GM04504 (cell line): ENCODE measurements around the gene DPH2.
A peak's percentile ranks its signal among the peaks of the same experiment; 100 is the strongest.

Experiments used
- DNase-seq: peaks from one replicate; pipeline ENCODE4 v3.0.0-alpha.2; 2012; ENCODE audit warnings: low read depth

The DPH2 gene

GRCh38 chr1:43983253-43983899, 13.6 kb downstream of the DPH2 start:
- no peak for DNase-seq

GRCh38 chr1:43984855-43985254, 15.0 kb downstream of the DPH2 start:
- no peak for DNase-seq

DNA sequence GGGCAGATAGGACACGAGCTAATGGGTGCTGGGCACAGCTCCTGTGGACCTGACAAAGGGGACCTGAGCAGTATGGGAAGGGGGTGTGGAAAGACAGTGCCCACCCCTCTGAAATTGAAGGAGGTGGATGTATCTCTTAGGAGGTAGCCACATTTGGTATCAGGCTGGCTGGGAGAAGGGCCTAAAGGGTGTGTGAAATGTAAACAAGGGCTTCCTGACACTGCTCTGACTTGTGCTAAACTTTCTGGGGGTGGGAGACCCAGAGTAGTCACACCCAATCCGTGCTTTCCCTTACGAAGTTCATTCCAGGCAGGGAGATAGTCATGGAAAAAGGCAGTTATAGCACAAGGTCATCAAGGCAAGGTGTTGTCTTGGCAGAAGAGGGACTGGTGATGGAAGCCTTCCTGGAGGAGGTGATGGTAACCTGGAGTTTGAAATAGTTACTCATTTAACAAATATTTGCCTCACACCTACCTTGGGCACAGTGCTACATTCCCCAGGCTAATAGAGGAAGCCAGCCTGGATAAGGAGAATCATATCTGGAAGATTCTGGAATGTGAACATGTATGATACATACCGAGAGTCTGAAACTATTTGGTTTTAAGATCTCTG, 16.3 kb downstream of the DPH2 start:
- no peak for DNase-seq

DNA sequence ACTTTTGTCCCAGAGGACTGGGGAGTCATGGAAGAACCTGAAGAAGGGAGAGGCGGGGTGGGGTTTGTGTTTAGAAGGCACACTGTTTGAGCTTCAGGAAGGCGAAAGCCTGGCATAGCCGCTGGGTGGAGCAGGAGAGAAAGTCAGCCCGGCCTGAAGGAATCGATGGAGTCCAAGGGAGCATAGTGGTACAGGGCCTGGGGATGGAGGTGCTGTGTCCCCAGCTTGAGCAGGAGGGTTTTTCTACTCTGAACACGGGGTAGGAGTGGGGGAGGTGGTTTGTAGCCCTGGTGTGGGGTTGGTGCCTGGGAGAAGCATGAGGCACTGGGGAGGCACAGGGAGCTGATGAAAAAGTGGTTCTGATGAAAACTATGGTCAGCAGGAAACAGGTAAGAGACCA, 16.9 kb downstream of the DPH2 start:
- no peak for DNase-seq

DNA sequence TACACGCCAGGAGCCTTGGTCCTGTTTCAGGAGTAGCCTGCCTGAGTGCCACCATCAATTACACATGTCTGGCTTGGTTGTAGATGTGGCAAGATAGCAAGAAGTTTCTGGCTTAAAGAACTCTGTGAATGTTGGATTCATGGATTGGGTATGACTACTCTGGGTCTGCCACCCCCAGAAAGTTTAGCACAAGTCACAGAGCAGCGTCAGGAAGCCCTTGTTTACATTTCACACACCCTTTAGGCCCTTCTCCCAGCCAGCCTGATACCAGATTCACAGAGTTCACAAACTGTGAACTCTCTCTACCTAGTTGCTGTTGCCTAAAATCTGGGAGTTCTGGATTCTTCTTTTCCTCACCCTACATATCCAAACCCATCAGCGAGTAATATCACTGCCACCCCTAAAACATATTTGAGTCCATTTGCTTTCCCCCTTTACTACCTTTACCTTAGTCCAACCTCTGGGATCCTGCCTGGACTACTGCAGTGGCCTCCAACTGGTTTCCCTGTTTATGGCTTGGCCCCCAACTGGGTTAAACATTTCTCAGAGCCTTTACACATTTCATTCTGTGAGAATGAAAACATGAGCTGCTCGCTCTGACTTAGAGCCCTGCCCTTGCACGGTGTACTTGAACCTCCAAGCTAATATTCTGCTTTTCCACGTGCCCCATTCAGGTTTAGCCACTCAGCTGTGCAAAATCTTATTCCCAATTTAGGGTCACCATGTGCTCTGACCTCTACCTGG, 17.5 kb downstream of the DPH2 start:
- no peak for DNase-seq

DNA sequence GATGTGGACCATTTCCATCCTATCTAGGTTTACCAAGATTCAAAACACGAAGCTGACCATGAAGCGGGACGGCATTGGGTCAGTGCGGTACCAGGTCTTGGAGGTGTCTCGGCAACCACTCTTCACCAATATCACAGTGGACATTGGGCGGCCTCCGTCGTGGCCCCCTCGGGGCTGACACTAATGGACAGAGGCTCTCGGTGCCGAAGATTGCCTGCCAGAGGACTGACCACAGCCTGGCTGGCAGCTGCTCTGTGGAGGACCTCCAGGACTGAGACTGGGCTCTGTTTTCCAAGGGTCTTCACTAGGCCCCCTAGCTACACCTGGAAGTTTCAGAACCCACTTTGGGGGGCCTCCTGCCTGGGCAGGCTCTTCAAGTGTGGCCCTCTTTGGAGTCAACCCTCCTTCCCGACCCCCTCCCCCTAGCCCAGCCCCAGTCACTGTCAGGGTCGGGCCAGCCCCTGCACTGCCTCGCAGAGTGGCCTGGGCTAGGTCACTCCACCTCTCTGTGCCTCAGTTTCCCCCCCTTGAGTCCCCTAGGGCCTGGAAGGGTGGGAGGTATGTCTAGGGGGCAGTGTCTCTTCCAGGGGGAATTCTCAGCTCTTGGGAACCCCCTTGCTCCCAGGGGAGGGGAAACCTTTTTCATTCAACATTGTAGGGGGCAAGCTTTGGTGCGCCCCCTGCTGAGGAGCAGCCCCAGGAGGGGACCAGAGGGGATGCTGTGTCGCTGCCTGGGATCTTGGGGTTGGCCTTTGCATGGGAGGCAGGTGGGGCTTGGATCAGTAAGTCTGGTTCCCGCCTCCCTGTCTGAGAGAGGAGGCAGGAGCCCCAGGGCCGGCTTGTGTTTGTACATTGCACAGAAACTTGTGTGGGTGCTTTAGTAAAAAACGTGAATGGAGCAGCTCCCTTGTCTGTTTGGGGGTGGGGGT, 20.7 kb downstream of the DPH2 start:
- no peak for DNase-seq

DNA sequence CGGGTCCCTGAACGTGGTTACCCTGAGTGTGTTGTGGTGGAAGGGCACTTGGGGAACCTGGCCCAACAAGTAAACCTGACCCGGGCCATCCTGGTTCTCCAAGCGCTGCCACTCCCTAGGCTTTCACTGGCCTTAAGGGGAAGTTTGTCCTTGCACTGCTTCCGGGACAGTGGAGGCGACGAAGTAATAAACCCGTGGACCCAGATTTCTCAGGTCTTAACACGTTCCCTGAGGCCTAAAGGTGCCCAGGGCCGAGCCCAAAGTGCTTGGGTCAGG, 21.3 kb downstream of the DPH2 start:
- DNase-seq, result no peak

- peak; percentile 67 for DNase-seq
Observed at GRCh38 chr1:43991476-43992231, 21.8 kb downstream of the DPH2 start, which contains the start of gene CCDC24. Gene CCDC24 (plus strand): TSS chr1:43991599. CDS start chr1:43991879, 280 bp downstream.

DNA sequence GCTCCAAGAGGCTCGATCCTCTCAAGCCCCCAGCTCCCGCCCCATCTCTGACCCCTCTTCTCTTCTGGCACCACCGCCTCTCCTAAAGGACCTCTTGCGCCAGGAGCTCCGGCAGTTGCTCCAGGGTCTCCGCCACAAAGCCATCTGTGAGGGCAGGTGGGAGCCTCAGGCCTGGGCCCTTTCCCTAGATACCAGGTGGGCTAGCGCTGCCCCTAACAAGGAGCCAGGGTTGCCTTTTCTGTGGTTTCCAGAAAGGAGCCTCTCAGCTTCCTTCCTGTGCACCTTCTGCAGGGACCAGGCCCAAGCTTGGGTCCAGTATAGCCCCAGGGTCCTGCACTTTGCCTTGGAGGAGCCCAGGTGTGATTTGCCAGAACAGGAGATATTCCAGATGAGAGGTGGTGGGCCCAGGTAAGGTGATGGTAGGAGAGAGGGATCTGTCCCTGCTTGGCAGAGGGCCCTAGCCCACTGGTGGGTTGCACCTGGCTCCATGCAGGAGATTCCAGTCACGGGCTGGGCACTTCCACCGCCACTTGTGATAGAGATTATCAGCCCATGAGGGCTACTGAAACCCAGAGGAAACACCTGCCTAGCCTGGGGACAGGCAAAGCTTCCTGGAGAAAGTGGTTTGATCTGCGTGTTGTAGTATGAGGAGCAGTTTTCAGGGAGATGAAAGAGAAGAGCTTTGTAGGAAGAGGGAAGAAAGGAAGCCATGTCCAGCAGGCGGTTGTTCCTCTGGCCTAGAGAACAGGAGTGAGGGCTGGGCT, 22.6 kb downstream of the DPH2 start:
- no peak for DNase-seq

- no peak for DNase-seq
Observed at GRCh38 chr1:43993206-43993914, 23.6 kb downstream of the DPH2 start.

DNA sequence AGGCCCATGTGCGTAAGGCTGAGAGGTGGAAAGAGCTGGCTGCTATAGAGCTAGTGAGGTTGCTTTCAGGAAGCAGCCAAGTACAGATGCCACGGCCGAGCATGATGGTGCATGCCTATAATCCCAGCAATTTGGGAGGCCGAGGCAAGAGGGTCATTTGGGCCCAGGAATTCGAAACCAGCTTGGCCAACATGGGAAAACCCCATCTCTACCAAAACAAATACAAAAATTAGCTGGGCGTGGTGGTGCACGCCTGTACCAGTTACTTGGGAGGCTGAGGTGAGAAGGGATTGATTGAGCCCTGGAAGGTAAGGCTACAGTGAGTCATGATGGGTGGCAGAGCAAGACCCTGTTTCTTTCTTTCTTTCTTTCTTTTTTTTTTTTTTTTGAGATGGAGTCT, 24.3 kb downstream of the DPH2 start:
- DNase-seq, result no peak

- no peak for DNase-seq
Observed at GRCh38 chr1:43994794-43995790, 25.3 kb downstream of the DPH2 start.

DNA sequence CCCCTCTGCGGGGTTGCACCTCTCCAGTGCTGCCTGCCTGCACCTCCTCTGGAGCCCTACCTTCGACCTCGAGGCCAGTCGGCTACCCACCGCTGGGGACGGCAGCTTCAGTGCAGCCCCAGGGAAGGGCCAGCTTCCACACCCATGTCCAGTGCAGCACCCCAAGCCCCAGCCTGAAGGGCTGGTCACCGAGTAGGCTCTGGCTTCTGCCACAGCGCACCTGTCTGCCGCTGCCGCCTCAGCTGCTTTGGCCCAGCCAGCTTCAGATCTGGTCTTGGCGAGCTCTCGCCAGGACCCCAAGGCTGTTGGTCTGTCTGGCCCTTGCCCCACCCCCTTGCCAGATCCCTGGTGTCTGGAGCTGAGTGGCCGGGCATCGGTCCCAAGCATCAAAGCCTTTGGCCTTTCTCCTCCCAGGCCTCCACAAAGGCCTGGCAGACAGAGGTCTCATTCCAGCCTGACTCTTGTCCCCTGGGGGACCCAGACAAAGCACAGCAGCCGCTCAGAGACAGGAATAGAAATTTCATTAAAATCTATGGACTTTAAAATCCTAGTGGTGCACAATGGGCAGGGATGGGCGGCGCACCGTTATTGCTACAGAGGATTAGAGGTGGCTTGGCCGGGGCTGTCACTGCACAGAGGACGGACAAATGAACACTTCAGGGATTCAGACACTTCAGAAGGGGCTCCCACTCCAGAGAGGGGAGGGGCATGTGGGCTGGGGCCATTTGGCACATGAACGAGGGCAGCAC, 26.3 kb downstream of the DPH2 start:
- DNase-seq, result no peak

- DNase-seq, result no peak
Observed at GRCh38 chr1:43996733-43997115, 26.9 kb downstream of the DPH2 start.

GRCh38 chr1:43997295-43997999, 27.6 kb downstream of the DPH2 start:
- no peak for DNase-seq

GRCh38 chr1:43998000-43998378, 28.2 kb downstream of the DPH2 start:
- no peak for DNase-seq

GRCh38 chr1:43999455-43999854, 29.6 kb downstream of the DPH2 start:
- DNase-seq, result no peak
